ENCODE results near the gene TSPAN32.
"Not testable (repeated sequence)": the region's sequence is repeated elsewhere in the genome, so short reads cannot be mapped to it uniquely, and the experiment has no call there.

The TSPAN32 gene

GRCh38 chr11:2332569-2332968 lies 30.8 kb downstream of the TSPAN32 start:
- DNase-seq (ENCODE audit: low spot score); FAIRE-seq: not testable (repeated sequence)

GRCh38 chr11:2333486-2334205 lies 31.8 kb downstream of the TSPAN32 start:
- not testable (repeated sequence) for DNase-seq (ENCODE audit: low spot score); FAIRE-seq

- FAIRE-seq; DNase-seq (ENCODE audit: low spot score): not testable (repeated sequence)
Observed at GRCh38 chr11:2335286-2335685, 33.5 kb downstream of the TSPAN32 start.

DNA sequence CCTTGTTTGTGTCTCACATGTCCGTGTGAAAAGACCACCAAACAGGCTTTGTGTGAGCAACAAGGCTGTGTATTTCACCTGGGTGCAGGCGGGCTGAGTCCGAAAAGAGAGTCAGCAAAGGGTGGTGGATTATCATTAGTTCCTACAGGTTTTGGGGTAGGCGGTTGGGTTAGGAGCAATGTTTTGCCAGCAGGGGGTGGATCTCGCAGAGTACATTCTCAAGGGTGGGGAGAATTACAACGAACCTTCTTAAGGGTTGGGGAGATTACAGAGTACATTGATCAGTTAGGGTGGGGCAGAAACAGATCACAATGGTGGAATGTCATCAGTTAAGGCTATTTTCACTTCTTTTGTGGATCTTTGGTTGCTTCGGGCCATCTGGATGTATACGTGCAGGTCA lies 36.9 kb downstream of the TSPAN32 start:
- not testable (repeated sequence) for DNase-seq (ENCODE audit: low spot score); FAIRE-seq

DNA sequence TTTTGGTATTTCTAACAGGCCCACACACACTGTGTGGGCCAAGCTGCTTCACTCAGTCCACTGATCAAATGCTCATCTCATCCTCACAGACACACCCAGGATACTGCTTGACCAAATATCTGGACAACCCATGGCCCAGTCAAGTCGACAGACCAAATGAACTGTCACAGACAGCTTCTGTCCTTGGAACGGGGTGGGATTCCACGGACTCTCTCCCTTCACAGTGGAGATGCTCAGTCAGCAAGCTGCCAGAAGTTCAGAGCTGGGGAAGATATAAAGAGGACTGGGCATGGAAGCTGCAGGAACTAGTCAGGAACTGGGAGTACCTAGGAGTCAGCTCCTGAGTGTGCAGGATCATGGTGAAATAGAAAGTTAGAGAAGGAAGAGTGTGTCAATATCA lies 40.7 kb downstream of the TSPAN32 start:
- no peak for DNase-seq (ENCODE audit: low spot score)

DNA sequence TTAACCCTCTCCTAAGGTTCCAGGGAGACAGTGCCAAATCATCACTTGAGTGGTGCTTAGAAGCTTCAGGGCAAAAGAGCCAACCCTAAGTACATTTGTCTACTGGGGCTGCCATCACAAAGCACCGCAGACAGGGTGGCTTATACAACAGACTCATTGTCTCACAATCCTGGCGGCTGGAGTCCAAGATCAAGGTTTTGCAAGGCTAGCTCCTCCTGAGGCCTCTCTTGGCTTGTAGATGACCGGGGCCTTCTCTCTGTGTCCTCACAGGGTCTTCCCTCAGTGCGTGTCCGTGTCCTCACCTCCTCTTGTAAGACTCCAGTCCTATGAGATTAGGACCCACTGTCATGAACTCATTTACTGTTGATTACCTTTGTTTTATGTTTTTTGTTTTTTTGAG lies 41.2 kb downstream of the TSPAN32 start:
- DNase-seq (ENCODE audit: low spot score), result no peak
- FAIRE-seq, result no peak

More for the DNA sequence above, 40.7 kb downstream of the TSPAN32 start:
- no peak for FAIRE-seq

DNA sequence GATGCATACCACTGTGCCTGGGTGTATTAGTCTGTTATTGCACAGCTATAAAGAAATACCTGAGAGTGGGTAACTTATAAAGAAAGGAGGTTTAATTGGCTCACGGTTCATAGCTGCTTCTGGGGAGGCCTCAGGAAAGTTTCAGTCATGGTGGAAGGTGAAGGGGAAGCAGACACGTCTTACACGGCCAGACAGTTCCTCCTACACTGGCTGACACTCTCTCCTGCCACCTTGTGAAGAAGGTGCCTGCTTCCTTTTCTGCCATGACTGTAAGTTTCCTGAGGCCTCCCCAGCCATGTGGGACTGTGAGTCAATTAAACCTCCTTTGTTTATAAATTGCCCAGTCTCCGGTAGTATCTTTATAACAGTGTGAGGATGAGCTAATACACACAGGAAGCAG lies 41.7 kb downstream of the TSPAN32 start:
- FAIRE-seq (no peak), DNase-seq (ENCODE audit: low spot score) (no peak)

DNA sequence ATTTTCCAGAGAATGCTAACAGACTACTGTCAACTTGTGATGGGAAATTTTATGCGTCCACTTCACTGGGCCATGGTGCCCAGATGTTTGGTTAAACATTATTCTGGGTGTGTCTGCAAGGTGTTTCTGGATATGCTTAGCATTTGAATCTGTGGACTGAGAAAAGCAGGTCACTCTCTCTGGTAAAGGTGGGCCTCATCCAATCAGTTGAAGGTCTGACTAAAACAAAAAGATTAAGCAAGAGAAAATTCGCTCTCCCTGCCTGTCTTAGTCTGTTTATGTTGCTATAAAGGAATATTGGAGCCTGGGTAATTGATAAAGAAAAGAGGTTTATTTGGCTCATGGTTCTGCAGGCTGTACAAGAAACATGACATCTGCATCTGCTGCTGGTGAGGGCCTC lies 43.2 kb downstream of the TSPAN32 start:
- FAIRE-seq (no peak), DNase-seq (ENCODE audit: low spot score) (no peak)

GRCh38 chr11:2346014-2346413 lies 44.2 kb downstream of the TSPAN32 start:
- DNase-seq (ENCODE audit: low spot score), result no peak
- no peak for FAIRE-seq

GRCh38 chr11:2346586-2347307 lies 44.9 kb downstream of the TSPAN32 start:
- FAIRE-seq, result no peak
- no peak for DNase-seq (ENCODE audit: low spot score)

GRCh38 chr11:2347308-2347830 lies 45.6 kb downstream of the TSPAN32 start:
- DNase-seq (ENCODE audit: low spot score), result no peak
- no peak for FAIRE-seq

DNA sequence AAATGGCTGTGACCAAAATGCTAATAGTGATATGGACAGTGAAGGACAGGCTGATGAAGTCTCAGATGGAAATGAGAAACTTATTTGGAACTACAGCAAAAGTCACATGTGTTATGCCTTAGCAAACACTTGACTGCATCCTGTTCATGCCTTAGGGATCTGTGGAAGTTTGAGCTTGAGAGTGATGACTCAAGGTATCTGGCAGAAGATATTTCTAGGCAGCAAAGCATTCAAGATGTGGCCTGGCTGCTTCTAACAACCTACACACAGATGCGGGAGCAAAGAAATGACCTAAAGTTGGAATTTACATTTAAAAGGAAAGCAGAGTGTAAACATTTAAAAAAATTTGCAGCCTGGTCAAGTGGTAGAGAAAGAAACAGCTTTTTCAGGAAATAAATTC lies 47.2 kb downstream of the TSPAN32 start:
- DNase-seq (ENCODE audit: low spot score) (no peak), FAIRE-seq (no peak)

DNA sequence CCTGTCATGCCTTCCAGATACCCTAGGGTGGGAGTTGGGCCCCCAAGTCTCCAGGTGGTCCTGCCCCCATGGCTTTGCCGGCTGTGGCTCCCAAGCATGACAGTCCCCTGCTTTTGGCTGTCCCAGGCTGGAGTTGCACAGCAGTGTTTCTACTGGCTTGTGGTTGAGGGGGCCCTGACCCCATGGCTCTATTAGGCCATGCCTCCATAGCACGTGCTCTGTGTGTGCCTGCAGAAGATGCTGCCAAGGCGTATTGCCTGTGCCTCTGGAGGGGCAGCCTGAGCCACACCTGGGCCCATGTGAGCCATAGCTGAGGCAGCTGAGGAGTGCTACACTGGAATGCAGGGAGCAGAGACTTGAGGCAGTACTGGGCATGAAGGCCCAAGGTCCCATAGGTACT lies 49.9 kb downstream of the TSPAN32 start:
- FAIRE-seq (no peak), DNase-seq (ENCODE audit: low spot score) (no peak)

- no peak for DNase-seq (ENCODE audit: low spot score)
- FAIRE-seq, result no peak
Observed at GRCh38 chr11:2352420-2352819, 50.6 kb downstream of the TSPAN32 start.

DNA sequence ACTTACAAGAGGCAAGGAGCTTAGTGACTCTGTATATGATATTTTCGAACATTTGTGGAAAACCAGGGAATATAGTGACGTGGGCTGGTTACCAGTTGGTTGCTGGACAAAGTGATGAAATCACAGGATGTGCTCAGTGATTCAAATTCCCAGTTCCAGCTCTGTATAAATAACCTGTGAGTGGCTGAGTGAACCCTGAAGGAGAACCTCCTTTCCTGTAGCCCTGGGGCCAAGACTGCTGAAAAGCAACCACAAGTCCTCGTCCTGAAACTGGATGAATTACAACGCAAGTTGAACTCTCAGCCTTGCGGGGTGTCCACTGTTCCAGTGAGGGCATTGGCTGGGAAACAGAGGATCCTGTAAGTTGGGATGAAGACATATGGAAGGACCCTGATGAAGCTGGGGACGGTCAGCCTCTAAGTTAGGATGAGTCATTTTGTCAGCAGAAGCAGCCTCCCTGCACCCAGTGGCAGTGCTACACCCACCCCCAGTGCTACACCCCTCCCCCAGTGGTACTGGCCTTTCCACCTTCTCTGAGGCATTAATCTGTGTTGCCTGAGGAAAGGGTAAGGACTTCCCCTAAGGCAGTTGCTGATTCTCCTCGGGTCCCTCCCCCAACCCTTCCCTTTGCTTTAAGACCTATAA lies 53.3 kb downstream of the TSPAN32 start:
- FAIRE-seq, result no peak
- DNase-seq (ENCODE audit: low spot score), result no peak

- FAIRE-seq, result no peak
Observed at GRCh38 chr11:2357246-2357645, 55.4 kb downstream of the TSPAN32 start.

DNA sequence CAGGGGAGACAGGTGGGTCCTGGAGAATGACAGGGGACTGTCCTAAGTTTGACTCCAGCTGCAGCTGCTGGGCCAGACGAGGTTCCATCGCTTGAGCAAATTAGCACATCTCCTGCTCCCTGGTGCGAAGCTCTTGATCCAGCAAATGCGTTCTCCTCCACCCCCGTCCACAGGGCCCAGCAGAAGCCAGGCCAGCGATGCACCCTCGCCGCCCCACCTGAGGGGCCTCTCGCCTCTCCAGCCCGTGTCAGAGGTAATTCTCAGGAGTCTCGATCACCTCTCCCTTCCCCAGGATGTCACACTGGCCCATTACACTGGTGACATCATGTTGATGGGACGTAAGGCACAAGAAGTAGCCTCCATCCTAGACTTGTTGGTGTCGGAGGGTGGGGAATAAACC lies 55.8 kb downstream of the TSPAN32 start:
- DNase-seq (ENCODE audit: low spot score); FAIRE-seq: not testable (repeated sequence)

More at GRCh38 chr11:2357246-2357645, 55.4 kb downstream of the TSPAN32 start:
- DNase-seq (ENCODE audit: low spot score), result no peak

GRCh38 chr11:2358754-2359442 lies 57.1 kb downstream of the TSPAN32 start:
- DNase-seq (ENCODE audit: low spot score), result no peak
- no peak for FAIRE-seq

DNA sequence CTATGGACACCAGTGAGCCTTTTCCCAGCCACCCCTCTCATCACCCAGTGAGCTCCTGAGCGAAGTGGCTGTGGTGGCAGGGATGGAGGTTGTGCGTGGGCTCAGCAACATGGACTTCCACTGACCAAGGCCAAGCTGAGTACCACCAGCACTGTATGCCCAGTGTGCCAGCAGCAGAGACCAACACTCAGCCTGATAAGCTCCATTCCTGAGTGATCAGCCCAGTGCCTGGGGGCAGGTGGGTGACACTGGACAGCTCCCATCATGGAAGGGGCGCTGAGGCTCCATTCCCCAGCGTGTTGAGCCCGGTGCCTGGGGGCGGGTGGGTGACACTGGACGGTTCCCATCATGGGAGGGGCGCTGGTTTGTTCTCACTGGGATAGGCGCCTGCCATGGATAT lies 57.7 kb downstream of the TSPAN32 start:
- no peak for FAIRE-seq
- DNase-seq (ENCODE audit: low spot score), result no peak

DNA sequence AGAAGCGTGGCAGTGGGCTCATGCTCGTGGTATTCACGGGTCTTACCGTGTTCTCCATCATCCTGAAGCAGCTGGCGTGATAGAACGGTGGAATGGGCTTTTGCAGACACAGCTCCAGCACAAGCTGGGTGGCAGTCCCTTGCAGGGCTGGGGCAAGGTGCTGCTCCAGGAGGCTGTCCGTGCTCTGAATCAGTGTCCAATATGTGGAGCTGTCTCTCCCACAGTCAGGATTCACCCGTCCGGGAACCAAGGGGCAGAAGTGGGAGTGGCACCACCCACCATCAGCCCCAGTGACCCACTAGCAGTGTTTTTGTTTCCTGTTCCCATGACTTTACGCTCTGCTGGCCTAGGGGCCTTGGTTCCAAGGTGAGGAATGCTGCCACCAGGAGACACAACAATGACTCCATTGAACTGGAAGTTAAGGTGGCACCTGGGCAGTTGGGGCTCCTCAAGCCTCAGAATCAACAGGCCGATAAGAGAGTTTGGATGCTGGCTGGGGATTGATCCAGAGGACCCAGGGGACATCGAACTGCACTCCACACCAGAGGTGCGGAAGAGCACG lies 58.3 kb downstream of the TSPAN32 start:
- FAIRE-seq (no peak), DNase-seq (ENCODE audit: low spot score) (no peak)

- DNase-seq (ENCODE audit: low spot score) (no peak), FAIRE-seq (no peak)
Observed at GRCh38 chr11:2361565-2361964, 59.8 kb downstream of the TSPAN32 start.

Measured in RCC 7860 (cell line).